Stimulated activated memory B cell treated with anti-CD40 and anti-IgM and Interleukin-4, amounts not matched to agents 10 μg/mL and 1 μg/mL and 100 μg/mL, for 72 hours (primary cell): ENCODE data around the gene SLC17A1.

ENCODE experiments used
- ATAC-seq: fragments of 150-1000 bp; cut with Tn5 transposase; 2 replicates; pipeline ENCODE4 v1.10.0; 2021
- H3K27ac Mint-ChIP-seq: one replicate; pipeline ENCODE4 v1.8.0; 2022; ENCODE audit warnings: mild to moderate bottlenecking, mixed read lengths
- H3K27me3 Mint-ChIP-seq: one replicate; pipeline ENCODE4 v1.8.0; 2022; ENCODE audit warnings: mixed read lengths
- H3K36me3 Mint-ChIP-seq: one replicate; pipeline ENCODE4 v1.8.0; 2022; ENCODE audit warnings: mixed read lengths
- H3K4me1 Mint-ChIP-seq: one replicate; pipeline ENCODE4 v1.8.0; 2022; ENCODE audit warnings: mixed read lengths
- H3K4me3 Mint-ChIP-seq: one replicate; pipeline ENCODE4 v1.8.0; 2022; ENCODE audit warnings: mild to moderate bottlenecking, moderate library complexity, mixed read lengths
- H3K9me3 Mint-ChIP-seq: one replicate; pipeline ENCODE4 v1.8.0; 2022; ENCODE audit warnings: mixed read lengths

The SLC17A1 gene

DNA sequence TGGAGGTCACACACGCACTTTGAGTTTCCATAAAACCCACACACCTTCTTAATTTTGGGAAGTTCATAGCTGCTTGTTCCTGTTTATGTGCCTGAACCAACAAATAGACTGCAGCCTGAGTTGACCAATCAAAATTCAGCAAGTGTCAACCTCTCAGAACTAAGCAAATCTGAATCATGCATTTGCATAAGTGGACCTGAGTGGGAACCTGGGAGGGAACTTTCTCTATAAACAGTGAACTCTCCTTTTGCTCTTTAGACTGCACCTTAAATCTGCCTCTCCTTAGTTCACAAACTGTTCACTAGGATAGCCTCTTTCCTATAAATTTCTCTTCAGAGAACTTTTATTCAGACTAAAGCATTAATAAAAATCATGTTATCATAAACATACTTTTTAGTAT, 37.9 kb downstream of the SLC17A1 start:
- no peak for ATAC-seq
- Mint-ChIP-seq H3K4me1 (no peaks in the 10 kb centered on the region), H3K4me3 (no peak overlapping the region), H3K9me3 (peaks cover 3% of the 10 kb centered on the region), H3K36me3 (no peaks in the 10 kb centered on the region), H3K27ac (no peak overlapping the region), H3K27me3 (peaks cover 10% of the 10 kb centered on the region)

DNA sequence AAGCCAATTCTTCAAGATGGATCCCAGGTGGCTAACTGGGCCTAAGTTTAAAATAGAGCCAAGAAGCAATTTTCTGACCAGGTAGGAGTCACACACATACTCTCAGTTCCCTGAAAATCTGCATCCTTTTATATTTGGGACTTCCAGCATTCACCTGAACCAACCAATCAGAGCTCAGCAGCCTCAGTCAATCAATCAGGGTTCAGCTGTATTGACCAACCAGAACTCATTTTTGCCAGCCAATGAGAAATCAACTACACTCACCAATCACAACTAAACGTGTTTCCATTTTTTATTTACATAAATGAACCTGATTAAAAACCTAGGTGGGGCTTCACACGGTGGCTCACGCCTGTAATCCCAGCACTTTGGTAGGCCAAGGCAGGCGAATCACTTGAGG, 39.8 kb downstream of the SLC17A1 start:
- Mint-ChIP-seq H3K27me3 (no peaks in the 10 kb centered on the region), H3K9me3 (peaks cover 3% of the 10 kb centered on the region), H3K4me1 (peaks cover 7% of the 10 kb centered on the region), H3K36me3 (no peaks in the 10 kb centered on the region), H3K4me3 (no peak overlapping the region), H3K27ac (no peak overlapping the region)
- no peak for ATAC-seq

DNA sequence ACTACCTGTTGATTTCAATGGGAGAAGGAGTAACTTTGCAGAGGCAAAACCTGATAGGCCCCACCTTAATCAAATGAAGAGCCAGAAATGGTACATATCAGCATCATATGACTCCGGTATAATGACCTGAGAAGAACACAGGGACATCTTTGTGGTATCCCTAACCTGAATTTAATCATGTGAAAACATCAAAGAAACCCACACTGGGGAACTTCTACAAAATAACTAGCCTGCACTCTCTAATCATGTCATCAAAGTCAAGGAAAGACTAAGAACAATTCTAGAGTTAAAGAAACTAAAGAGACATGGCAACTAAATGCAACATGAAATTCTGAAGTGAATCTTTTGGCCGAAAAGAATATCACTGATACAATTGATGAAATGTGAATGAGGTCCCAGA, 42.4 kb downstream of the SLC17A1 start:
- Mint-ChIP-seq H3K27ac (no peak overlapping the region), H3K4me1 (peaks cover 7% of the 10 kb centered on the region), H3K36me3 (no peaks in the 10 kb centered on the region), H3K4me3 (no peak overlapping the region), H3K27me3 (no peaks in the 10 kb centered on the region), H3K9me3 (peaks cover 3% of the 10 kb centered on the region)
- ATAC-seq = no peak

DNA sequence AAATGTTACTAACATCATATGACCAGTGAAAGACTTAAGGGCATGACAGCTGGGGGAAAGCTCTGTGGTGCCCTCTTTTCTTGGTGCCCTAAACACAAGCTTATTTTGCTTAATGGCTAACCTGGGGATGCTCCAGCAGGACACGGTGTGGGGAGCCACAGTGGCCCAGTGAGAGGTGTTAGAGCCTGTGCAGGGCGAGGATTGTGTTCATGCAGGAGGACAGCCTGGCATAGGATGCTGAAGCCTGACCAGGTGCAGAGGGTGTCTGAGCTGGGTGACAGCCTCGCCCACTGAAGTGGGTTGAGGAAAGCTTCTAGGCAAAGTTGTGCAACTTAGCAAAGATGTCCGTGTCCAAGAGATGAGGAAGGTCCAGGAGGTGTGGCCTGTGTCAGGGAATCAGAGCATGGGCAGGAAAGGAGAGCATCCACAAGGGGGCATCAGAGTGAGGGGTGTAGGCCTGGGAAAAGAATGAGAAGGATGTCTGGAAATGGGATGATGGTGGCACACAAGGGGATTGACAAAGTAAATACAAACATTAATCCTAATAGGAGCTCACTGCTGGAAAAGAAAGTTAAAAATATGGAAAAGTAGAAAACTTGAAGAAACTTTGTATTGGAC, 43.4 kb downstream of the SLC17A1 start:
- Mint-ChIP-seq H3K9me3 (peaks cover 3% of the 10 kb centered on the region), H3K4me1 (peaks cover 7% of the 10 kb centered on the region), H3K4me3 (no peak overlapping the region), H3K36me3 (no peaks in the 10 kb centered on the region), H3K27me3 (no peaks in the 10 kb centered on the region), H3K27ac (no peak overlapping the region)
- ATAC-seq = no peak

DNA sequence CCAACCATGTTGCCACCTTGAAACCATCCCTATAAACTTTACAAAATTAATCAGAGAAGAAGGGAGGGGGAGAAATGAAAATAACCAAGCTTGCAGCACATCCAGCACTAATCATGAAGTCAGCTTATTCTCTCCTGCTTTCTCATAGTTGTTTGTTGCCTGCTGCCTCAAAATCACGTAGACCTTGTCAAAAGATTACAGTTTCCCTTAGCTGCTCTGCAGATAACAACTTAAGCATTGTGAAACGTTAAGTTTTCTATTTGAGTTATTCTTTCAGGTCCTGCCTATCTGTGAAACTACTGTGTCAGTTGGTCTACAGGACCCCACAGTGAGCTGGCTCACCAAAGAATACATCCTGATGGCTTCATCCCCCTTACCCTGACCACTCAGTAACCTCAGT, 44.4 kb downstream of the SLC17A1 start:
- Mint-ChIP-seq H3K4me3 (no peak overlapping the region), H3K27me3 (no peaks in the 10 kb centered on the region), H3K27ac (no peak overlapping the region), H3K4me1 (peaks cover 7% of the 10 kb centered on the region), H3K36me3 (no peaks in the 10 kb centered on the region), H3K9me3 (no peaks in the 10 kb centered on the region)
- no peak for ATAC-seq

DNA sequence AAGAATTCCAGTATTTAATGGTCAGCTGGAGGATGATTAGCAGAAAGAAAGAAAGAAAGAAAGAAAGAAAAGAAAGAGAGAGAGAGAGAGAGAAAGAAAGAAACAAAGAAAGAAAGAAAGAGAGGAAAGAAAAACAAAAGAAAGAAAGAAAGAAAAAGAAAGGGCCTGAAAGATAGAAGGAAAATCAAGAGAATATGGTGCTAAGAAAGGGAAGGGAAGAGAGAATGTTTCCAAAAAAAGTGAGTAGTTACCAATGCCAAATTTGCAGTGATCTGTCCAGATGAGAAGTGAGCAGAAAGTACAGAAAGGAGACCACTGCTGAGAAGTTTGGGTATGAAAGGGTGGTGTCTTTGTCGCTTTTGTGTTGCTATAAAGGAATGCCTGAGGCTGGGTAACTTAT, 50.7 kb downstream of the SLC17A1 start:
- Mint-ChIP-seq H3K4me3 (no peak overlapping the region), H3K9me3 (no peaks in the 10 kb centered on the region), H3K36me3 (no peaks in the 10 kb centered on the region), H3K27me3 (peaks cover 21% of the 10 kb centered on the region), H3K27ac (no peak overlapping the region), H3K4me1 (no peaks in the 10 kb centered on the region)
- ATAC-seq = no peak

DNA sequence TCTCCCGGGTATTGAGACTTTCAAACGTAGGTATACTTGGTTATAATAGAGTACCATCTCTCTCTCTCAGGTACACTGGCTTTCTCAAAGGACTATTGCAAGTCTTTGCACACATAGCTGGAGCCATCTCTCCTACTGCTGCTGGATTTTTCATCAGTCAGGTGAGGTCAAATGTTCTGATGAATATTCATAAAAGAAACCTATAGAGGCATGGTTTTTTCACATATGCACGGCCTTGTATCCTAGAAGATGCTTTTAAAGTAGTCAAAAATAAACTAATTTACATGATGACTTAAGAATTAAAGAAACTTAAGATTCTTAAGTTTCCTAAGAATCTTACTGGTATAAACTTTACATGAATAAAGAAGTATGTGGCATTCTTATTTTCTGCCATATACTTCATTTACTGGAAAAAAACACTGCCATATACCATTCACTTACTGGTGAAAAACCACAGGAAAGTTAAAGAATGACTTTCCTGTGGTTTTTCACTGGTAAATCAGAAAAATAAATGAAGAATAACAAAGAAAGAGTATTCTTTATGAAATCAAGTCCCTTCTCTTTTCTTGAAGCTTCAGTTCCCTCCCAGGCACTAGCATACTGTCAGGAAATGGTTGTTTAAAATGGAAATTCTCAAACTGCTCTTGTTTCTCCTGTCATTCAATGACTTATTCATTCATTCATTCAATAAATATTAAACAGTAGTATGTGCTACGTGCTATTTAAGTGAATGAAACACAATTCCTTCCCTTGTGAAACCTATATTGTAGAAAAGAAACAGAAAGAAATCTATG, 53.8 kb downstream of the SLC17A1 start:
- Mint-ChIP-seq H3K4me3 (no peak overlapping the region), H3K9me3 (no peaks in the 10 kb centered on the region), H3K27me3 (peaks cover 21% of the 10 kb centered on the region), H3K36me3 (no peaks in the 10 kb centered on the region), H3K27ac (no peak overlapping the region), H3K4me1 (no peaks in the 10 kb centered on the region)
- no peak for ATAC-seq

DNA sequence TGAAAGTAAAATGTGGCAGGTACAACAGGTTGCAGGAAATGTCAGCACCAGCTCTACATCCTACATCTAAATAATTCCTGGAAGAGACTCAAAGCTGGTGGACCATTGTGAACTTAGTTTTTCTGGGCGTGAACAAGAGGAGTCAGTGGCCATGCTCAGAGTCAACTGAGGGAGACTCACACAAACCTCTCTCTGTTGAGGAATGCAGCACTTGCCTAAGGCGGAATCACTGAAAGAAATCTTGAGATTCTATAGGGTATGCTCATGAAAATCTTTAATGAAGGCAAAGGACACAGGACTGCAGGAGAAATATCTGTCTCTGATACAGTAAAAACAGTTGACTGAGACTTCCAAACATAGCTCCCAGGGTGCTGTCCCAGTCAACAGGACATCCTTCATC, 54.8 kb downstream of the SLC17A1 start:
- H3K4me1 Mint-ChIP-seq = no peaks in the 10 kb centered on the region
- H3K9me3 Mint-ChIP-seq = no peaks in the 10 kb centered on the region
- no peak overlapping the region for H3K4me3 Mint-ChIP-seq
- no peaks in the 10 kb centered on the region for H3K36me3 Mint-ChIP-seq
- H3K27ac Mint-ChIP-seq = no peak overlapping the region
- no peak for ATAC-seq
- peaks cover 21% of the 10 kb centered on the region for H3K27me3 Mint-ChIP-seq

DNA sequence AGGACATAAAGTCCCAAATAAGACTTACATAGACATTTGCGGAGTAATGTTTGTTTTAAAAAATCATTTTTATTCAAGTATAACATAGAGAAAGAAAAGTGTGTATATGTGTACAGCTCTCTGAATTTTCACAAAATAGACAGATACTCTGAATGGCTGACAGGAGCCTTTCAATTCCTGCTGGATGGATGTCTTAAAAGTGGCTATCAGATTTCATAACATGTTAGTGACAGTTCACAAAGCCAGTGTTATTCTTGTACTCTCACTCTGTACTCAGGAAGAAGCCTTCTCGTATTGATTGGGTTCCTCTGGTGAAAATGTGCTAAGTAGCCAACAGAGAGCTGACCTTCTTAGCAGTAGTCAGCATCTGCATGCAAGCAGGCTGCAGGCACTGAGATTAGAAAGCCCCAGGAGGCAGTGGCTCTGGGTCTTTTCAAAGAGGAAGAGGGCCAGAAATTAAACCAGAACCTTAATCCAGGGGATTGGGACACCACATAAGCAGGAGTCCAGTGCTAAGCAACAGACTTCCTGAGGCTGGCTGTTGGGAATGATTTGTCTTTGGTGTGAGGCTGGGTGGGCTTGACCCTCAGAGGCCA, 57.6 kb downstream of the SLC17A1 start:
- Mint-ChIP-seq H3K36me3 (no peaks in the 10 kb centered on the region), H3K27me3 (peaks cover 30% of the 10 kb centered on the region), H3K27ac (no peak overlapping the region), H3K9me3 (no peaks in the 10 kb centered on the region), H3K4me1 (no peaks in the 10 kb centered on the region), H3K4me3 (no peak overlapping the region)
- no peak for ATAC-seq

DNA sequence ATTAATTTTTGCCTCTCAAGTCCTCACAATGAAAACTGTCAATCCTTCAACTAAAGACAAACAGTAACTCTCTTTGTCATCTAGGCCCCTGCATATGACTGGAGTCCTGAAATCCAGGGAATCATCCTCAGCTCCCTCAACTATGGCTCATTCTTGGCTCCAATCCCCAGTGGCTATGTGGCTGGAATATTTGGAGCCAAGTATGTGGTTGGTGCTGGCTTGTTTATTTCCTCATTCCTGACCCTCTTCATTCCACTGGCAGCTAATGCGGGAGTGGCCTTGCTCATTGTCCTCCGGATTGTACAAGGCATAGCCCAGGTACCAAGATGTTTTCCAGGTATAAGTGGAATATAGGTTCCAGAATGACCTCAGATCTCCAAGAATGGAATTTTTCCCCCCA, 61.9 kb downstream of the SLC17A1 start:
- Mint-ChIP-seq H3K4me1 (no peaks in the 10 kb centered on the region), H3K27me3 (peaks cover 31% of the 10 kb centered on the region), H3K4me3 (no peak overlapping the region), H3K9me3 (no peaks in the 10 kb centered on the region), H3K27ac (no peak overlapping the region), H3K36me3 (no peaks in the 10 kb centered on the region)
- no peak for ATAC-seq

DNA sequence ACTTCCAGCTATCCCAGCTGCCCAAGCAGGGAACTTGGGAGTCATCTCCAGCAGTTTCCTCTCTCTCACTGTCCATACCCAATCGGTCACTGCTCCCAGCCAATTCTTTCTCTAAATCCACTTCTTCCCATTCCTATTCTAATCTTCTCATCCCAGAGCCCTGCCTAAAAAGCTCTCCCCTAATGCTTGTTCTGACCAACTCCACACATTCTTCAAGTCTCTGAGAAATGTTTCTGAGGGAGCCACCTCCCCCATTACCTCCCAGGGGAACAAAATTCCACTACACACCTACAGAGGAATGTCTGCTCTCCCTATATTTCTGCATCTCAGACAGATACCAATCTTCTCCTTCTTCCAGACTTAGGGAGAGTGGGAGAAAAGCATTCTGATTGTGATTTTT, 63.3 kb downstream of the SLC17A1 start:
- H3K4me3 Mint-ChIP-seq = no peak overlapping the region
- peaks cover 42% of the 10 kb centered on the region for H3K27me3 Mint-ChIP-seq
- H3K4me1 Mint-ChIP-seq = no peaks in the 10 kb centered on the region
- H3K27ac Mint-ChIP-seq = no peak overlapping the region
- ATAC-seq = no peak
- H3K9me3 Mint-ChIP-seq = no peaks in the 10 kb centered on the region
- no peaks in the 10 kb centered on the region for H3K36me3 Mint-ChIP-seq

DNA sequence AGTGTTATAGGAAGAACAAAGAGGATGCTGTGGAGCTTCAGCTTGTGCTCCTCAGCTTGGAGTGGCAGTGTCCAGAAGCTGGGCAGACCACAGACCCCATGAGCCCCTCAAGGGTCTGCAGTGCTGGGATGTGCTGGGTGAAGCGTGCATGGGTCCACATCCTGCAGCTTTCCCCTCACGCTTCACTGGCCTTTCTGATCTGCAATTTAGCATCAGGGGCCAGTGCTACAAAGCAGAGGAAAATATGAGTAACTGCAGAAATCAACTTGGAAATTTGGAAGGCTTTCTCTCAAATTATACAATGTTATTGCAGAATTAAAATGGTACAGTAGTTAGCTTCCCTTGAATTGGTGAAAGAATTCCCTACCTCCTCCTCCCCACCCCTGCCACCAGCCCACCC, 67.2 kb downstream of the SLC17A1 start:
- Mint-ChIP-seq H3K36me3 (no peaks in the 10 kb centered on the region), H3K27me3 (peaks cover 47% of the 10 kb centered on the region), H3K4me1 (no peaks in the 10 kb centered on the region), H3K4me3 (no peak overlapping the region), H3K9me3 (no peaks in the 10 kb centered on the region), H3K27ac (no peak overlapping the region)
- ATAC-seq = no peak

DNA sequence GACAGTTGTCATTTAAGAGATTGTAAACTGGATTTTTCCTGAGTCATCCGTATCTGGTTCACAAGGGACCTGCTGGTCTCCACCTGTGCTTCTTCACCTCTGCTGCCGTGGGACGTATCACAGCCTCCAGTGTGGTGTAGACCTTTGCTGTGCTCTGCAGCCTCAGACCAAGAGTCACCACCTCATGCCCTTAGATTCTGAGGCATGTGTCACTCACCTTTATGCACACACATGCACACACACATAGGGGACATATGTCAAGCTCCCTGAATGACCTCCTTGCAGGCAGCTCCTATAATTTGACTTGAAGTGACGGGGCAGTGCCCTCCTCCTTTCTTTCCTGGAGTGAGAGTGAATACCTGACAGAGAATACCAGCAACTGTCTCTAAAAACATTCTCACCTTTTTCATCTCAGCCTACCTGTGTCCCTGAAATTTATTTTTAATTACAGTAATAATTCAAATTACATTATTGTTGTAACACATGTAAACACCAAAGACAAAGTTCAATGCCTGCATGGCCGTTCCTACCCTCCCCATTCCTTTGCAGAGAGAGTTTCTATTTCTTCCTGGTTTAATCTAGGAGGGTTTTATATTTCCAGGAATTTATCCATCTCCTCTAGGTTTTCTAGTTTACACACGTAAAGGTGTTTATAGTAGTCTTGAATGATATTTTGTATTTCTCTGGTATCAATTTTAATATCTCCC, 73.8 kb downstream of the SLC17A1 start:
- Mint-ChIP-seq H3K4me3 (no peak overlapping the region), H3K9me3 (no peaks in the 10 kb centered on the region), H3K36me3 (no peaks in the 10 kb centered on the region)

DNA sequence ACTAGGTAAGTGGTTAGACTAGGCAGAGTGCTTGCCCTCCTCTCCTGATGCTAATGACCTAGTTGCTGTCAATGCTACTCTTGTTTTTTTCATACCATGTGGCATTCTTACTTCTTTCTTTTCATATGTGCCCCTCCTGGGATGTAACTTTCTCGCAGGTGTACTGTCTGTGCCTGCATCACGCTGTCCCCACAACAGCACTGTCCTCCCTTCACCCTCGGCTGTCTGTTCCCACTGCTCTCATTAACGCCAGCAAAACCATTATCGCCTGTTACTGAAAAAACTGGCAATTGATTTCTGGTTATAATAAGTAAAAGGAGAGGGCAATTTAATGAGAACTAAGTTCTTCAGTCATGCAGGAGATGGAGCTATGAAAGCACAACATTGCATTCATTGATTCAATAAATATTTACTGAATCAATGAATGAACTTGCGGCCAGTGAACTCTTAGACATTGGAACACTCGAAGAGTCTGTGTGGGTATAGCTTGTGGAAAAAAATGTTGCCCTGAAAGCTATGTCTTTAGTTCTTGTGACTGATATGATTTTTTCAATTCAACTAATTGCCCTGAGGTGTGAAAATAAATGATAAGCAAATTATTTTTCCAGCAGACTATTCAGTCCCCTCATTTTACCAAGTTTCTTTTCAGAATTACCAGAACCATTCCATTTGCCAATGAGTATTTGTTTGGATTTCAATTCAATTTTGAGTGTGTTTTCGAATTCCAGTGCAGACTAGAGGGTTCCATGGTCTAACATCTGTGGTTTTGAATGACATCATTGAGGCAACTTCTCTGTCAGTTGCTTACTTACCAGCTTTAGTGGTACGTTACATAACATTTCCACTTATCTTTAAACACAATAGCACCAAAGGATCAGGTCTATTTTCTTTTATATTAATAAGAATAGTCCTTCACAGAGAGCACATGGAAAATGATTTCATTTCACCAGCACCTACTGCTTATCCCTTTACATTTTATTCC, 75.2 kb downstream of the SLC17A1 start:
- Mint-ChIP-seq H3K27ac (no peak overlapping the region), H3K4me1 (no peaks in the 10 kb centered on the region), H3K36me3 (no peaks in the 10 kb centered on the region), H3K9me3 (no peaks in the 10 kb centered on the region), H3K27me3 (peaks cover 12% of the 10 kb centered on the region), H3K4me3 (no peak overlapping the region)
- ATAC-seq = no peak

More for the DNA sequence above, 73.8 kb downstream of the SLC17A1 start:
- no peak for ATAC-seq
- peaks cover 21% of the 10 kb centered on the region for H3K27me3 Mint-ChIP-seq
- no peak overlapping the region for H3K27ac Mint-ChIP-seq
- H3K4me1 Mint-ChIP-seq = no peaks in the 10 kb centered on the region

DNA sequence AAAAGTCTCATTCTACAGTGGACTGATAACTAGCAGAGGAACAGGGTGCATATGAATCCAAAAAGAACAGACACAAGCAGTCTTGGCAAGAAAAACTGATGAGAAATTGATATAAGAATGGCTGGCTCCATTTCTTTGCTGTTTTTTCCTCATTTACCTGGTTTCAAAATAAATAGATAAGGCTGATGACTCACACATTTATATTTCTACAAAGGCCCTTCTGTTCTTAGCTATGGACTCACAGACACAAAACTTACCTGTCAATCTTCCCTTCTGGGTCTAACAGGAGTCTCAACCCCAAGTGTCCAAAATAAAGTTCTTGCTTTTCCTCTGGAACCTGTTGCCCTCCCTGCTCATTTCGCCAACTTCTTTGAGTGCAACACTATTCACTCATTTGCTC, 76.4 kb downstream of the SLC17A1 start:
- Mint-ChIP-seq H3K4me3 (no peak overlapping the region), H3K27me3 (peaks cover 12% of the 10 kb centered on the region)
- ATAC-seq = no peak

More for the DNA sequence above, 76.4 kb downstream of the SLC17A1 start:
- no peaks in the 10 kb centered on the region for H3K9me3 Mint-ChIP-seq
- H3K36me3 Mint-ChIP-seq = no peaks in the 10 kb centered on the region
- H3K27ac Mint-ChIP-seq = no peak overlapping the region
- H3K4me1 Mint-ChIP-seq = peaks cover 2% of the 10 kb centered on the region
